Measurements from ENCODE around the gene PHF10. TPM values are rescaled to one million over a fixed set of nuclear protein-coding genes. Genes with fewer than 3 reads are reported as not detected.
A peak's percentile ranks its signal among the peaks of the same experiment; 100 is the strongest.

The PHF10 gene
- total and polyA plus RNA-seq, 12 donors, result 36.6 to 121 (median 71.8) TPM

DNA sequence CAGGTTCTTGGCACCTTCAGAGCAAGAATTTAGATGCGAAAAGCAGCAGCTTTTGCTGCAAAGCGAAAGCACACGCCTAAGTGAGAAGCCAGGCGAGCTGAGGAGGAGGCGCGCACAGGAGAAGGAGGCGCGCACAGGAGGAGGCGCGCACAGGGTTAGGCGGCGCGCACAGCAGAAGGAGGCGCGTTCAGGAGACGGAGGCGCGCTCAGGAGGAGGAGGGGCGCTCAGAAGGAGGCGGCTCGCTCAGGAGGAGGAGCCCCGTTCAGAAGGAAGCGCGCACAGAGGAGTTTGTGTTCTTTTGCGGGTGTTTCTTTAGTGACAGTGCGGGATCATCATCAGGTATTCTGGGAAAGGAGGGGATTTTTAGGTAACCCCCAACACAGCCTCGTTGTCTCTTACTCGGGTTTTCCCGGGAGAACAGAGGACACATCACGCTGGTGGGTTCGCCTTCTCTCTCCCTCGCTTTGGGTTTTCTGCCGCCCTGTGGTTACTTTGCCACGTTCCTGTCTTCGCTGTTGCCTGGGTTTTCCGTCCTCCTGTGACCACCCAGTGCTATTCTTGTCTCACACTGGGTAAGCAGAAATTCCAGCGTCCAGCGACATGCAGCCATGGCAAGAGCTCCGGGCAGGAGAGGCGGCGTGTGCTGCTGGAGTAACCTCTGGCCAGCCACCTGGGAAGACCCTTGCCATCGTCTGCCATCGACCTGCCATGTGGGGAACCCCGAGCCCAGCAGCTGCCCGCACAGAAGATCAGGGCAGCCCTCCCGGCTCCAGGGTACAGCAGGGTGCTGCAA lies 69.5 kb downstream of the PHF10 start:
- WGBS, 4 donors, result 42 to 63% (median 54%) methylated on average over 40 to 46 of the region's 46 CpGs
- H3K27ac ChIP-seq, result peak overlapping the region; percentile 8 to 77 (median 71)
- H3K36me3 ChIP-seq (replicated peaks in 1 of 2), result no peaks in the 10 kb centered on the region
- no peaks in the 10 kb centered on the region for H3K4me1 ChIP-seq (replicated peaks in 1 of 2)
- H3K27me3 ChIP-seq, result no peaks in the 10 kb centered on the region
- H3K4me3 ChIP-seq, result peak overlapping the region in 2 of 4 donors; percentile 39 to 60
- peak; percentile 69 to 83 (median 77) for DNase-seq
- intact Hi-C loops (cut with DNase I), result no loop called here
- H3K9me3 ChIP-seq (replicated peaks in 1 of 3), result no peaks in the 10 kb centered on the region
- TF ChIP-seq, protein P1, sequence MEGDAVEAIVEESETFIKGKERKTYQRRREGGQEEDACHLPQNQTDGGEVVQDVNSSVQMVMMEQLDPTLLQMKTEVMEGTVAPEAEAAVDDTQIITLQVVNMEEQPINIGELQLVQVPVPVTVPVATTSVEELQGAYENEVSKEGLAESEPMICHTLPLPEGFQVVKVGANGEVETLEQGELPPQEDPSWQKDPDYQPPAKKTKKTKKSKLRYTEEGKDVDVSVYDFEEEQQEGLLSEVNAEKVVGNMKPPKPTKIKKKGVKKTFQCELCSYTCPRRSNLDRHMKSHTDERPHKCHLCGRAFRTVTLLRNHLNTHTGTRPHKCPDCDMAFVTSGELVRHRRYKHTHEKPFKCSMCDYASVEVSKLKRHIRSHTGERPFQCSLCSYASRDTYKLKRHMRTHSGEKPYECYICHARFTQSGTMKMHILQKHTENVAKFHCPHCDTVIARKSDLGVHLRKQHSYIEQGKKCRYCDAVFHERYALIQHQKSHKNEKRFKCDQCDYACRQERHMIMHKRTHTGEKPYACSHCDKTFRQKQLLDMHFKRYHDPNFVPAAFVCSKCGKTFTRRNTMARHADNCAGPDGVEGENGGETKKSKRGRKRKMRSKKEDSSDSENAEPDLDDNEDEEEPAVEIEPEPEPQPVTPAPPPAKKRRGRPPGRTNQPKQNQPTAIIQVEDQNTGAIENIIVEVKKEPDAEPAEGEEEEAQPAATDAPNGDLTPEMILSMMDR (IDR thresholded peaks at IDR 0.05), result peak in 5 of 6 experiments; percentile 21 to 46 (median 36)
- TF ChIP-seq POLR2A (IDR thresholded peaks at IDR 0.05), result peak in 1 of 2 donors; percentile 49

Other genes starting within 250 kb of the PHF10 start
- 10 to 100 TPM in 7 of 9 donors, 1 to 10 TPM in 2; 9.5 to 66.7 (median 27.1) TPM for gene WDR27, start 22.5 kb downstream of the PHF10 start, total RNA-seq
- gene WDR27, start 22.5 kb downstream of the PHF10 start, polyA plus RNA-seq, result 10 to 100 TPM in 2 of 3 donors, 1 to 10 TPM in 1; 6.0 to 56.8 (median 46.6) TPM
- gene C6orf120, start 22.4 kb downstream of the PHF10 start, total RNA-seq, result 10 to 100 TPM; 22.5 to 59.9 (median 44.5) TPM
- gene C6orf120, start 22.4 kb downstream of the PHF10 start, polyA plus RNA-seq, result 10 to 100 TPM in 1 of 3 donors, 1 to 10 TPM in 2; 5.0 to 28.4 (median 5.6) TPM
- gene DYNLT2, start 27.1 kb upstream of the PHF10 start, total RNA-seq, result 1 to 10 TPM in 7 of 9 donors, under 1 TPM in 2; 0.14 to 4.6 (median 1.5) TPM
- 1 to 10 TPM; 1.7 to 3.8 (median 2.3) TPM for gene DYNLT2, start 27.1 kb upstream of the PHF10 start, polyA plus RNA-seq
- gene ERMARD, start 27.1 kb upstream of the PHF10 start, total RNA-seq, result 10 to 100 TPM; 10.1 to 40.2 (median 29.4) TPM
- 100 to 1,000 TPM in 2 of 3 donors, 10 to 100 TPM in 1; 20.1 to 296 (median 151) TPM for gene ERMARD, start 27.1 kb upstream of the PHF10 start, polyA plus RNA-seq